GM12878 (cell line): ENCODE data around the gene TVP23B. TPM values are rescaled to one million over a fixed set of nuclear protein-coding genes. Genes with fewer than 3 reads are reported as not detected.

Source experiments
- BRCA1 ChIP-seq: IDR thresholded peaks from 2 replicates; pipeline ENCODE4 v1.6.1; 2011; ENCODE audit warnings: low read depth, low read length, improper control_type of control experiment
- CBFB ChIP-seq: IDR thresholded peaks from 2 replicates; pipeline ENCODE4 v1.6.1; 2016; ENCODE audit warnings: antibody characterized with exemption, low read depth
- CBX5 ChIP-seq: sonication (generic); IDR thresholded peaks from 2 replicates; pipeline ENCODE4 v1.6.1; 2016; ENCODE audit warnings: low read depth, moderate library complexity, mild to moderate bottlenecking, inconsistent platforms
- CREB1 ChIP-seq: IDR thresholded peaks from 2 replicates; pipeline ENCODE4 v1.6.1; 2012; ENCODE audit warnings: low read depth, mild to moderate bottlenecking, inconsistent platforms
- E2F8 ChIP-seq: fragments of 450-650 bp; IDR thresholded peaks from 2 replicates; pipeline ENCODE4 v1.6.1; 2018; ENCODE audit warnings: mild to moderate bottlenecking, low read depth, moderate library complexity; ENCODE audit not compliant: partially characterized antibody
- HDAC2 ChIP-seq: fragments of 200-600 bp; sonication (generic); IDR thresholded peaks from 2 replicates; pipeline ENCODE4 v1.6.1; 2017
- HSF1 ChIP-seq: fragments of 150-350 bp; IDR thresholded peaks from 2 replicates; pipeline ENCODE4 v1.6.1; 2014; ENCODE audit warnings: mild to moderate bottlenecking, low read depth, low read length
- IRF4 ChIP-seq: IDR thresholded peaks from 2 replicates; pipeline ENCODE4 v1.6.1; 2011; ENCODE audit warnings: low read depth, low read length
- LARP7 ChIP-seq: fragments of 450-650 bp; IDR thresholded peaks from 2 replicates; pipeline ENCODE4 v1.6.1; 2017; ENCODE audit warnings: mild to moderate bottlenecking
- MAX ChIP-seq: IDR thresholded peaks from 2 replicates; pipeline ENCODE4 v1.6.1; 2012; ENCODE audit warnings: low read depth, low read length, improper control_type of control experiment
- MTA2 ChIP-seq: fragments of 450-650 bp; IDR thresholded peaks from 2 replicates; pipeline ENCODE4 v1.6.1; 2016; ENCODE audit warnings: low read depth, mild to moderate bottlenecking, moderate library complexity
- NFYB ChIP-seq: IDR thresholded peaks from 2 replicates; pipeline ENCODE4 v1.6.1; 2011; ENCODE audit warnings: low read depth, mild to moderate bottlenecking, low read length, improper control_type of control experiment, moderate library complexity; ENCODE audit not compliant: insufficient read depth
- NR2C2 ChIP-seq: IDR thresholded peaks from 2 replicates; pipeline ENCODE4 v1.6.1; 2011; ENCODE audit warnings: borderline replicate concordance, low read depth; ENCODE audit not compliant: control insufficient read depth, insufficient read length
- NRF1 ChIP-seq: conservative IDR thresholded peaks from 2 replicates; pipeline ENCODE4 v1.6.1; 2011; ENCODE audit warnings: mild to moderate bottlenecking, low read depth, low read length, improper control_type of control experiment
- POLR2AphosphoS2 ChIP-seq: IDR thresholded peaks from 2 replicates; pipeline ENCODE4 v1.6.1; 2011; ENCODE audit warnings: low read depth, mild to moderate bottlenecking, low read length, improper control_type of control experiment, moderate library complexity
- POLR2AphosphoS5 ChIP-seq: IDR thresholded peaks from 2 replicates; pipeline ENCODE4 v1.6.1; 2011; ENCODE audit warnings: mild to moderate bottlenecking, low read length, inconsistent platforms
- RCOR1 ChIP-seq: conservative IDR thresholded peaks from 2 replicates; pipeline ENCODE4 v1.6.1; 2012; ENCODE audit warnings: low read depth, low read length, improper control_type of control experiment
- RELB ChIP-seq: fragments of 450-650 bp; IDR thresholded peaks from 2 replicates; pipeline ENCODE4 v1.6.1; 2017; ENCODE audit warnings: low read depth, mild to moderate bottlenecking, moderate library complexity
- SIX5 ChIP-seq: IDR thresholded peaks from 2 replicates; pipeline ENCODE4 v1.6.1; 2011; ENCODE audit warnings: mild to moderate bottlenecking, low read depth, low read length, moderate library complexity; ENCODE audit not compliant: severe bottlenecking
- SMAD1 ChIP-seq: fragments of 450-650 bp; IDR thresholded peaks from 2 replicates; pipeline ENCODE4 v1.6.1; 2018; ENCODE audit warnings: mild to moderate bottlenecking, low read depth; ENCODE audit not compliant: partially characterized antibody
- SPI1 ChIP-seq: IDR thresholded peaks from 2 replicates; pipeline ENCODE4 v1.6.1; 2011; ENCODE audit warnings: low read depth, mild to moderate bottlenecking, low read length, moderate library complexity, borderline replicate concordance; ENCODE audit not compliant: insufficient read depth
- SREBF1 ChIP-seq: IDR thresholded peaks from 2 replicates; pipeline ENCODE4 v1.6.1; 2012; ENCODE audit warnings: mild to moderate bottlenecking, low read length
- TBL1XR1 ChIP-seq: IDR thresholded peaks from 2 replicates; pipeline ENCODE4 v1.6.1; 2012; ENCODE audit warnings: low read depth, low read length, improper control_type of control experiment
- USF2 ChIP-seq: IDR thresholded peaks from 2 replicates; pipeline ENCODE4 v1.6.1; 2011; ENCODE audit warnings: low read depth, low read length, improper control_type of control experiment, borderline replicate concordance
- polyA plus RNA-seq, 11 experiments: library from polyadenylated mRNA; depleted of rRNA in 4 of 11; unstranded in 6 of 11; stranded (reverse) in 5 of 11; fragments of >200 nt; fragmentation: Nextera tagmentation in 4 of 11; fragmentation: Illumina TruSeq in 1 of 11; extraction: Ambion mirVana in 4 of 11; extraction: Trizol in 1 of 11; gene quantifications; 1 replicate in 1 of 11; 2 replicates in 10 of 11; pipeline versions ENCODE4 v1.2.1 to v1.2.3, GENCODE V29; 2011 to 2016; ENCODE audit warnings: inconsistent platforms in 2 of 11, missing spikeins in 2 of 11, low read depth in 1 of 11
- total RNA-seq, 4 experiments: library from RNA; depleted of rRNA in 3 of 4; stranded (reverse); fragments of >200 nt in 3 of 4; fragmentation: Illumina TruSeq in 1 of 4; extraction: Trizol in 1 of 4; gene quantifications; 2 replicates each; pipeline versions ENCODE4 v1.2.1 to v1.2.3, GENCODE V29; 2013 to 2021

The TVP23B gene
- total and polyA plus RNA-seq, 10 of the 15 experiments (the other 5 are each of a cell fraction or from before 2014, with no cell fraction given) = 21.5 to 105 (median 39.9) TPM

GRCh38 chr17:18855831-18856569 is 75.0 kb downstream of the TVP23B start (continued):
- TF ChIP-seq NRF1 (no peak), USF2 (peak; percentile 97), RCOR1 (no peak), TBL1XR1 (no peak), NR2C2 (no peak), MAX (peak; percentile 88), HSF1 (no peak), POLR2AphosphoS2 (peak; percentile 44; the same call in 1 of the 2 replicates), HDAC2 (no peak), SPI1 (no peak), MTA2 (no peak), BRCA1 (no peak), LARP7 (peak; percentile 33; the same call in 1 of the 2 replicates), CREB1 (peak; percentile 96), SMAD1 (peak; percentile 62), E2F8 (no peak), POLR2AphosphoS5 (peak; percentile 83), SREBF1 (no peak), NFYB (peak; percentile 94), IRF4 (no peak), CBFB (no peak), CBX5 (no peak), SIX5 (no peak), RELB (peak; percentile 80)
